Measurements from ENCODE around the gene TEX47.

DNA sequence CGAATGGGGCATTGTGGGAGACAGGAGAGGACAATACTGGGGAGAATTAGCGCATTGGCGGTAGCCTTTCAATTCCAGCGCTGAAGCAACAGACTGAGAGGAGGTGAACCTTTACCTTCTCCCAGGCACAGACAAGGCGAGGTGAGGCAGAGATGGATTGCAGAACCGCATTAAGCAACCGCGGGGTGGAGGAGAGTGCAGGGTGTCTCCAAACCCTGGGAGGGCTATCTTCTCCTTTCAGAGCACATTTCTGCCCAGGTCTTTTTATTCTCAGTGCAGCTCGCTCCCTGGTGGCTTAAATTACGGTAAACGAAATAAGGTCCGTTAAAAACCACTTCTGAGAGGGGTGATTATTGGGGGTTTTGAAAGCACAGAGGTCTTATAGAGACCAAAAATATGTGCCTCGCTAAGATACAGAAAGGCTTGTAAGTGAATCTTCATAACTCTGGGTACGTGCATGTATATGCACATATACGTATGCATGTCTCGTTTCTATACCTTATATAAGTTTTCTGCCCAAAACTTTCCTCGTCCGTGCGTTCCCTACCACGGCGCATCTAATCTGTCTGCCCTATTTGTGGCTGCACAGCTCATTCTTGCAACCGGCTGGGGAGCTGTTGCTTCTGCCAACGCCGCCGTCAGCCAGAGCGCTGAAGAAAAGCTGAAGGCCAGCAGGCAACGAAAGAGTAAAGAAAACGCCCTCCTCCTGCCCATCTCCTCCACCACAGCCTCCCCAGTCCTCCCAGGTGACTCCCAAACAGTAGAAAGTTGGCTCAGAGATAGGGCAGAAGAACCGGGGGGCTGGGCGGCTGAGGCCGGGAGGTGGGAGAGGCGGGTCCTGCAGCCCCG lies 36.9 kb downstream of the TEX47 start:
- TF ChIP-seq TAF1 (IDR thresholded peaks at IDR 0.05; ENCODE audit: borderline replicate concordance, low read depth, low read length) (no peak), POLR2A (IDR thresholded peaks at IDR 0.05; ENCODE audit: low read depth, low read length) (no peak)
